ENCODE data around the gene SPRED3. TPM values are rescaled to one million over a fixed set of nuclear protein-coding genes. Genes with fewer than 3 reads are reported as not detected.
A peak's percentile ranks its signal among the peaks of the same experiment; 100 is the strongest.
"Not testable (repeated sequence)": the region's sequence is repeated elsewhere in the genome, so short reads cannot be mapped to it uniquely, and the experiment has no call there.

The SPRED3 gene
- total RNA-seq, 1 experiment from 2014 or later, result 0.72 TPM

DNA sequence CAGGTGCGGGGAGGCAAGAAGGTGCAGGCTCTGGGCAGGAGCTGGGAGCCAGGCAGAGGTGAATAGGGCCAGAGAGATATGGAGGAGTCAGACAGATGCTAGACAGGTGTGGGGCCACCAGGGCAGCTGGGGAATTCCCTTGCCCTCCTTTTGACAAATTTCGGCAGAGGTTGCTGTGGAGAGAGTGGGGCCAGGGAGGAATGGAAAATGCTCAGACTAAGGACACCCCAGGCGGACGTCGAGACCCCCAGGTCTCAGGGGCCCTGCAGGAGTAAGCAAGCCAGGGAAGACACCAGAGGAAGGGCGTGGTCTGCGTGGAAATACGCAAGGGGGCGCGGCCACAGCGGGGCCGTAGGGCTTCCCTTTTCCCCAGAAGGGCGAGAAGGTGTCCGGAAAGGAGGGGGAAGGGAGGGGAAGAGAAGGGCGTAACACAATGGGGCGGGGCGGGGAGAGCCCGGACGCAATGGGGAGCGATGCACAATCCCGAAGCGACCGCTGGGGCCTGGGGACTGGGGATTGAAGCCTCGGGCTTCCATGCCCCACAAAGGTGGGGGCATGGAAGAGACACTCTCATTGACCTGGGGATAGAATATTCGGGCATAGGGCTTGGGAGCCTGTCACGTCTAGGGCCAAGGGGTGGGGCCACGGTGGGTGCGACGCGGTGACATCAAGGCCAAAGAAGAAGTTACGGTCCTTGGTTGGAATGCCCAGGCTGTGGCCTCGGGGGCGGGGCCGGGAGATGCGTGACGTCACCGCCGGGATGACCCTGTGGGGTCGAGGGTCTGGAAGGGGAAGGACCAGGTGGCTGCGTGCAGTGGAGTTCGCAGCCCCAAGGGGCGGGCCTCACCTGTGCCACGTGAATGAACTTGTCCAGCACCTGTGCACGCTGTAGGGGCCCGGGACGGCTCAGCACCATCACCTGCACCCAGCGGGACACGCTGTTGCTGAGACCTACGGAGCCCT, 29.3 kb downstream of the SPRED3 start:
- peak; percentile 36 for DNase-seq (ENCODE audit: low read depth)

GRCh38 chr19:38420935-38421334, 32.4 kb downstream of the SPRED3 start:
- DNase-seq (ENCODE audit: low read depth), result no peak

DNA sequence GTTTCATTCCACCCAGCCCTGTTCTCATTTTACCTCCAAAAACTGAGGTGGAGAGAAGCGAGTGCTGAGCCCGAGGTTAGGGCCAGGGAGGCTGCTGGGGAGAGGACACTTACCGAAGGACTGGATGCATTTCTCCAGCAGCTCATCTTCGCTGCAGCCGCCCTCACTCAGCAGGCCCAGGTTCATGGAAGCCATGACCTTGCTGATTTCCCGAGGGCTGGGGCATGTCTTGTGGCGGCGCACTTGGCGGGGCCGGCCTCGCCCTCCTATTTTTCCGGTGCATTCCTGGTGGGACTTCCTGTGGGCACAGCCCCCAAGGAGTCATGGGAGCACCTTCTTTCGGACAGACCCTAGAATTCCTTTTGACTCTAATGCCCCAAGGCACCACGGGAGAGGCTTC, 33.4 kb downstream of the SPRED3 start:
- no peak for DNase-seq (ENCODE audit: low read depth)

- no peak for DNase-seq (ENCODE audit: low read depth)
Measured at GRCh38 chr19:38422438-38422837, 33.9 kb downstream of the SPRED3 start.

- DNase-seq (ENCODE audit: low read depth), result no peak
Measured at GRCh38 chr19:38424272-38424671, 35.8 kb downstream of the SPRED3 start.

GRCh38 chr19:38425222-38425809, 36.8 kb downstream of the SPRED3 start:
- DNase-seq (ENCODE audit: low read depth), result no peak

DNA sequence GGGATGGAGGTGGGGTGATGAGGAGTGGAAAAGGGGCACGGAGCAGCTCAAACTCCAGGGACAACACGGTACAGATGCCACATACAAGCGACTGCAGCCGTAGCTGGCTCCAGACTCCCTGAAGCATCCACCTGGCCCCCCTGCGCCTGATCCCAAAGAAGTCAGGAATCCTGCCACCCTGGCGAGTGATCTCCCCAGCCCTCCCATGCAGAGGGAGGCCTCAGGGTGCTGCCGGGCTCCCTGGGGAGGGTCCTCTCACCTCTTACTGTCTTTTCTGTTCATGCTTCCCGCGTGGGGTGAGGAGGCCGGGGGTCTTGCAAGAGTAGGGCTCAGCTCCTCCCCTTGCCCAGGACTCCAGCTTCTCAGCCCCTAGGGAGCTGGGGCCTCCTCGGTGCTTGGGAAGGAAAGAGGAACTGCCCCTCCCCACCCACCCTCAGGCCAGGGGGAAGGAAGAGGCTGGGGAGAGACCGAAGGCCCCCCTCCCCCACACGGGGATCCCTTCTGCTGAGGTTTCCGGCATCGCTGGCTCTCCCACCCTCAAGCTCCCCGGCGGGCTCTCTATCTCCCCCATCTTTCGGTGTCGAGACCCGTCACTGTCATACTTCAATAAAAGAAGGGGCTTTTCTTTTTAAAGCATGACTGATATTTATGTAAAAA, 37.4 kb downstream of the SPRED3 start, which contains the start of gene RASGRP4:
Gene RASGRP4, minus strand, starts transcription at position 410 of the 657 bp plus-strand sequence. Its CDS starts 128 bp downstream, at position 282.
- DNase-seq (ENCODE audit: low read depth), result no peak

DNA sequence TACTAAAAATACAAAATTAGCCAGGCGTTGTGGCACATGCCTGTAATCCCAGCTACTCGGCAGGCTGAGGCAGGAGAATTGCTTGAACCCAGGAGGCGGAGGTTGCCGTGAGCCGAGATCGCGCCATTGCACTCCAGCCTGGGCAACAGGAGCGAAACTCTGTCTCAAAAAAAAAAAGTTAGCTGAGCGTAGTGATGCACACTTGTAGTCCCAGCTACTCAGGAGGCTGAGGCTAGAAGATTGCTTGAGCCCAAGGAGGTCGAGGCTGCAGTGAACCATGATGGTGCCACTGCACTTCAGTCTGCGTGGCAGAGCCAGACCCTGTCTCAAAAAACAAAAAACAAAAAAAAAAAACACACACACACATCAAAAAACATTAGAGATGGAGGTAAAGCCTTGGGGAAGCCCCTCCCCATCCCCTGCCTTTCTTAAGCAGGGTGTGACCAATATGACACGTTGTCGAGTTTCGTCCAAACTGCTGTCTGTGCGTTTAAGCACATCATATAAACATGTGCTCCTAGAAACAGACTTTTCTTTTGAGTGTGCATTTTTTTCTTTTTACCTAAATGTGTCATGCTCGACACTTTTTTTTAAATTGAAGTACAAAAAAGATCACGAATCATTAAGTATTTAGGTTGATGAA, 38.7 kb downstream of the SPRED3 start:
- not testable (repeated sequence) for DNase-seq (ENCODE audit: low read depth)

DNA sequence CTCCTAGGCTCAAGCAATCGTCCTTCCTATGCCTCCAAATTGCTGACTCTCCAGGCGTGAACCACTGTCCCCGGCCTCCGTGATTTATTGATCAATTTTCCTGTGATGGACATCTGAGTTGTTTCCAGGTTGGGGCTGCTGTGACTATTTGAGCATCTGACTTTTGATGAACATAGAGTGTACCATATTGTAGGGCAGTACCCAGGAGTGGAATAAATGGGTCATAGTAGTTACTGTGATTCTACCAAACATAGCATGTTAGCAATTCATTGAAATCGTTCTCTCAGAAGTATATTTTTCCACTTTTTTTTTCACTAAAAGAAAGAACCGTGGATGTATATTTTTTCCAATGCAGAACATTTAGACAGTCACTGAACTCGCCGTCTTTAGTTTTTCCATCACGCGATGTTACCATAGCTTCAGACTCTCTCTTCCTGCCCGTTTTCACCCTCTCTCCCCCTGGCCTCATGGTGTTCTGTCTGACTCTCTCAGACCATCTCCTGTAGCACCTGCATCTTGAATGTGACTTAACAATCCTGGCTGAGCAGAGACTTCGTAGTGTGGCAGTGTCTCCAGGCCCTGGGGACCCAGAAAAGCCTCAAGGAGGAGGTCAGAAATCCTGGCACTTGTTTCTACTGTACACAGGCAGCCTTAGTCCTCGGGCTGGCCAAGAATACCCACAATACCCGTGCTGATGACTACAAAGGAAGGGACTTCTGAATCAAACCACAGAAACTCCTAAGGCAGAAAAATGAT, 40.7 kb downstream of the SPRED3 start:
- peak; percentile 44 for DNase-seq (ENCODE audit: low read depth)

- no peak for DNase-seq (ENCODE audit: low read depth)
Measured at GRCh38 chr19:38429811-38430156, 41.3 kb downstream of the SPRED3 start.

- DNase-seq (ENCODE audit: low read depth), result no peak
Measured at GRCh38 chr19:38430931-38431330, 42.4 kb downstream of the SPRED3 start.

GRCh38 chr19:38433268-38433733, 44.8 kb downstream of the SPRED3 start, which contains the start of gene RYR1:
TSS of gene RYR1 (plus strand) at chr19:38433691. CDS start at chr19:38433830, 139 bp downstream.
- peak; percentile 34 for DNase-seq (ENCODE audit: low read depth)

GRCh38 chr19:38434549-38435051, 46.1 kb downstream of the SPRED3 start:
- DNase-seq (ENCODE audit: low read depth), result no peak

DNA sequence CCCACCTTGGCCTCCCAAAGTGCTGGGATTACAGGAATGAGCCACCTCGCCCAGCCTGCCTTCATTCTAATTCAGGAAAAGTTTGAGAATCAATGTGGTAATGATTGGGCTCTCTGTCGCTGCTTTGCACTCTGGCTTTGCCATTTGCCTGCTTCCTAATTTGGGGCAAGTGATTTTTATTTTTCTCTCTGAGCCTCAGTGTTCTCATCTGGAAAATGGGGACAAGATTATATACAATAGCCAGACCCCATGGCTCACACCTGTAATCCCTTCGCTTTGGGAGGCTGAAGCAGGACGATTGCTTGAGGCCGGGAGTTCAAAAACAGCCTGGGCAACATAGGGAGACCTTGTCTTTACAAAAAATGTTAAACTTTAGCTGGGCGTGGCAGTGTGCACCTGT, 48.8 kb downstream of the SPRED3 start:
- DNase-seq (ENCODE audit: low read depth), result no peak

GRCh38 chr19:38437917-38438316, 49.4 kb downstream of the SPRED3 start:
- no peak for DNase-seq (ENCODE audit: low read depth)

DNA sequence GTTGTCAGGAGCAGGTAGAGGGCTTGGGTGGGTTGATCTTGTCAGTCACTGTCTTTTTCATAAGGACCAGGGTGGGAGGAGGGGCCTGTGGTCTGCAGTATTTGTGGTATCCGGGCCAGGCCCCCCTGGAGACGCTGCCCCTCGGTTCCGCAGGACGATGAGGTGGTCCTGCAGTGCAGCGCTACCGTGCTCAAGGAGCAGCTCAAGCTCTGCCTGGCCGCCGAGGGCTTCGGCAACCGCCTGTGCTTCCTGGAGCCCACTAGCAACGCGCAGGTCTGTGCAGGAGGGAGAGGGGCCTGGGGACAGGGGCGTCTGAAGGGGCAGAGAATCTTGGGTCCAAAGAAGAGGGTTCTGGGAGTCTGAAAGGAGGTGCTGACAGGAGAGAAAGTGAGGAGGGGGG, 52.1 kb downstream of the SPRED3 start:
- DNase-seq (ENCODE audit: low read depth), result no peak

DNA sequence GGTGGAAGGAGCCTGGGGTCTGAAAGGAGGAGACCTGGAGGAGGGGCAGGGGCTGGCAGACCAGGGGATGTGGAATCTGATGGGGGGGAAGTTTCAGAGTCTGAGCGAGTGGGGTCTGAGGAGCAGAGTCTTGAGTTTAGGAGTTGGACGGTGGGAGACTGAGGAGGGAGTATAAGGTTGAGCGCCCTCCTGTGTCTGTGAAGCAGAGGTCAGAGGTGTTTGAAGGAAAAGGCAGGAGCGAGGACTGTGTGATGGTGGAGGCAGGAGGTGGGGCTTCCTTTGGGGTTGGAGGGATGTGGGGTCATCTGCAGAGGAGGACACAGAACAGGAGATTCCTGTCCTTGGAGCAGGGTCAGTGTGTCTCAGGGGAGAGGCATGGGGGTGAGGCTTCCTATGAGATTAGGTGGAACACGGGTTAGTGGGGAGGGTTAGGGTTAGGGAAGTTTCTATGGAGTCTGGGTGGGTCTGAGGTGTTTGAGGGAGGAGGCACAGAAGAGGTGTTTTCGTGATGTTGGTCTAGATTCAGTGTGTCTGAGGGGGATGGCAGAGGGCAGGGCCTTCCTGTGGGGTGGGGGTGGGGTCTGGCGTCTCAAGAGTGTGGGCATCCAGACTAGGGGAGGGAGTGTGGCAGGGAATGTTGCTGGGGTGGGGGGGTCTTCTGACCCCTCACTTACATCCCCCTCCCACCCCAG, 53.3 kb downstream of the SPRED3 start:
- DNase-seq (ENCODE audit: low read depth), result no peak

GRCh38 chr19:38442736-38443135, 54.2 kb downstream of the SPRED3 start:
- no peak for DNase-seq (ENCODE audit: low read depth)

DNA sequence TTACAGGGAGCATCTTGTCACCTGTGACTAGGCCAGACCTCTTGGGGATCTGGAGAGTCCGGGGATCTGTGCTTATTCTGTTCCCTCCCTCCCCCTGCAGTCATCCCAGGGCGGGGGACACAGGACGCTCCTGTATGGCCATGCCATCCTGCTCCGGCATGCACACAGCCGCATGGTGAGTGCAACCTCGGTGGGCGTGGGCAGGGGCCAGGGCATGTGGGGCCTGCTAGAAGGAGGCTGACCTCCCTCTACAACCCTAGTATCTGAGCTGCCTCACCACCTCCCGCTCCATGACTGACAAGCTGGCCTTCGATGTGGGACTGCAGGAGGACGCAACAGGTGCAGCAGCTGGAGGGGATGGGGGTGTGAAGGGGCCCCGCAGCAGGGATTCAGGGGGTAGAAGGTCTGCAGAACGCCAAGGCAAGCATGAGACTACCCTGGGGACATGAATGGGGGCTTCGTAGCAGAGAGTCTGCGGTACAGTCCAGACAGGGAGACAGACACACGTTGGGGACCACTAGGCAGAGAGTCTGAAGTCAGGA, 55.0 kb downstream of the SPRED3 start:
- no peak for DNase-seq (ENCODE audit: low read depth)

DNA sequence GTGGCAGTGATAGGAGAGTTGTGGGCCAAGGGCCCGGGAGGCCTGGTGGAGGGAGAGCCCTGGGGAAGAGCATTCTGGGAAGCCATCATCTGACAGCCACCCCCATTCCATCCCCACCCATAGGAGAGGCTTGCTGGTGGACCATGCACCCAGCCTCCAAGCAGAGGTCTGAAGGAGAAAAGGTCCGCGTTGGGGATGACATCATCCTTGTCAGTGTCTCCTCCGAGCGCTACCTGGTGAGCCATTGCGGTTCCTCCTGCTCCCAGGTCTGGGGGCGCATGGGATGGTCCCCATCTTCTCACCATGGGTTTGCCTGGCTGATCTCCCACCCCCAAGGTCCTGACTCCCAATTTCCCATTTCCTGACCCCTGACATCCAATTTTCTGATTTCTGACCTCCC, 55.5 kb downstream of the SPRED3 start:
- DNase-seq (ENCODE audit: low read depth), result no peak

All from RPMI7951 (cell line).